Measurements from ENCODE around the gene GDPD4.

DNA sequence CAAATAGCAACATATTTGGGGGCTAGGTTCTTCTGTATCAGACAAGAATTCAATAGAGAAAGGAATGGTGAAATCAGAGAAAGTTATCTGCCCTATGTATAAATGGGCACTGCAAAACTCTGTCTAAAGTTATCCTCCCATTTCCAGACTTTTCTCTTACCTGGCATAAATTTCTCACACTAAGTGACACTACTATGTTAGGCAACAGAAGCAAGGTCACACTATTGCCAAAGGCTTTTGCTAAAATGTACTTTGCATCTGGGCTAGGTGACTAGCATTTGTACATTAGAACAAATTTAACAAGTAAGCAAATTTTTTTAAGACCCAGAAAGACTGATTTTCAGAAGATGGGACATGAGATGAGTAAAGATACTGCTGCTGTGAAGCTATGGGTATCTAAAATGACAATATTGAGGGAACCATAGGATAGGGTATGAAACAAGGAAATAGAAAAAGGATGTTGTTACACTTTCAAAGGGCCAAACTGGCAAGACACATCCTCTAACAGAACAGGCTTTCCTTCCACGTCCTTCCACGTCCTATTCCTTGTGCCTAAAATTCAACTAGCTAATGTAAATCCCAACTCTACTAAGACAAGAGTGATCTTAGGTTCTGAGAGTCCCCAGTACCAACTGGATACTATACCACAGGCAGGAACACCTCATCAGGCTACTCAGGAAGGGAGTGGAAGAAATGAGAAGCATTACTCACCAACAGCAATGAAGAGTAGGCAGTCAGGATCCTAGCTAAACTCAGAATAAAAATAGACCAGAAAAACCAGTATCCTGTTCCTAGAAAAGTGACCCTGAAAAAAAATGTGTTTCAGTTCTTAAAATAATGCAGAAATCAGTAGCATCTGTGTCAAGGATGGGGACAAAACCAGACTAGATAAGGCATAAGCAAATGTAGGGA is 22.6 kb downstream of the GDPD4 start:
- TF ChIP-seq, protein P1, sequence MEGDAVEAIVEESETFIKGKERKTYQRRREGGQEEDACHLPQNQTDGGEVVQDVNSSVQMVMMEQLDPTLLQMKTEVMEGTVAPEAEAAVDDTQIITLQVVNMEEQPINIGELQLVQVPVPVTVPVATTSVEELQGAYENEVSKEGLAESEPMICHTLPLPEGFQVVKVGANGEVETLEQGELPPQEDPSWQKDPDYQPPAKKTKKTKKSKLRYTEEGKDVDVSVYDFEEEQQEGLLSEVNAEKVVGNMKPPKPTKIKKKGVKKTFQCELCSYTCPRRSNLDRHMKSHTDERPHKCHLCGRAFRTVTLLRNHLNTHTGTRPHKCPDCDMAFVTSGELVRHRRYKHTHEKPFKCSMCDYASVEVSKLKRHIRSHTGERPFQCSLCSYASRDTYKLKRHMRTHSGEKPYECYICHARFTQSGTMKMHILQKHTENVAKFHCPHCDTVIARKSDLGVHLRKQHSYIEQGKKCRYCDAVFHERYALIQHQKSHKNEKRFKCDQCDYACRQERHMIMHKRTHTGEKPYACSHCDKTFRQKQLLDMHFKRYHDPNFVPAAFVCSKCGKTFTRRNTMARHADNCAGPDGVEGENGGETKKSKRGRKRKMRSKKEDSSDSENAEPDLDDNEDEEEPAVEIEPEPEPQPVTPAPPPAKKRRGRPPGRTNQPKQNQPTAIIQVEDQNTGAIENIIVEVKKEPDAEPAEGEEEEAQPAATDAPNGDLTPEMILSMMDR (IDR thresholded peaks at IDR 0.05), result no peak
- TF ChIP-seq RAD21 (conservative IDR thresholded peaks at IDR 0.05 in 1 of 2, IDR thresholded peaks at IDR 0.05 in 1 of 2) (no peak), POLR2A (IDR thresholded peaks at IDR 0.05; ENCODE audit: low read length) (no peak), POLR2AphosphoS2 (conservative IDR thresholded peaks at IDR 0.05; ENCODE audit: low read length) (no peak)
- TF ChIP-seq, protein P2, sequence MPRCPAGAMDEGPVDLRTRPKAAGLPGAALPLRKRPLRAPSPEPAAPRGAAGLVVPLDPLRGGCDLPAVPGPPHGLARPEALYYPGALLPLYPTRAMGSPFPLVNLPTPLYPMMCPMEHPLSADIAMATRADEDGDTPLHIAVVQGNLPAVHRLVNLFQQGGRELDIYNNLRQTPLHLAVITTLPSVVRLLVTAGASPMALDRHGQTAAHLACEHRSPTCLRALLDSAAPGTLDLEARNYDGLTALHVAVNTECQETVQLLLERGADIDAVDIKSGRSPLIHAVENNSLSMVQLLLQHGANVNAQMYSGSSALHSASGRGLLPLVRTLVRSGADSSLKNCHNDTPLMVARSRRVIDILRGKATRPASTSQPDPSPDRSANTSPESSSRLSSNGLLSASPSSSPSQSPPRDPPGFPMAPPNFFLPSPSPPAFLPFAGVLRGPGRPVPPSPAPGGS (IDR thresholded peaks at IDR 0.05), result no peak
- TF ChIP-seq, protein P3, sequence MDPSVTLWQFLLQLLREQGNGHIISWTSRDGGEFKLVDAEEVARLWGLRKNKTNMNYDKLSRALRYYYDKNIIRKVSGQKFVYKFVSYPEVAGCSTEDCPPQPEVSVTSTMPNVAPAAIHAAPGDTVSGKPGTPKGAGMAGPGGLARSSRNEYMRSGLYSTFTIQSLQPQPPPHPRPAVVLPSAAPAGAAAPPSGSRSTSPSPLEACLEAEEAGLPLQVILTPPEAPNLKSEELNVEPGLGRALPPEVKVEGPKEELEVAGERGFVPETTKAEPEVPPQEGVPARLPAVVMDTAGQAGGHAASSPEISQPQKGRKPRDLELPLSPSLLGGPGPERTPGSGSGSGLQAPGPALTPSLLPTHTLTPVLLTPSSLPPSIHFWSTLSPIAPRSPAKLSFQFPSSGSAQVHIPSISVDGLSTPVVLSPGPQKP (IDR thresholded peaks at IDR 0.05; ENCODE audit: low read depth, low read length), result no peak
